HG03378 (cell line): Measurements from ENCODE around the gene KHDRBS1.
"Not testable (repeated sequence)": the region's sequence is repeated elsewhere in the genome, so short reads cannot be mapped to it uniquely, and the experiment has no call there.

Experiments
- ATAC-seq: cut with Tn5 transposase; IDR thresholded peaks from one replicate; pipeline ENCODE4 v1.9.1; 2021; ENCODE audit warnings: mild to moderate bottlenecking, moderate library complexity; ENCODE audit not compliant: unreplicated experiment

KHDRBS1 gene

GRCh38 chr1:32012709-32013385, 821 bp upstream of the KHDRBS1 start:
- no peak for ATAC-seq

- peak; percentile 17 for ATAC-seq
Measured at GRCh38 chr1:32014199-32014947, 705 bp downstream of the KHDRBS1 start.

GRCh38 chr1:32014948-32015273, 1.2 kb downstream of the KHDRBS1 start:
- ATAC-seq: no peak

DNA sequence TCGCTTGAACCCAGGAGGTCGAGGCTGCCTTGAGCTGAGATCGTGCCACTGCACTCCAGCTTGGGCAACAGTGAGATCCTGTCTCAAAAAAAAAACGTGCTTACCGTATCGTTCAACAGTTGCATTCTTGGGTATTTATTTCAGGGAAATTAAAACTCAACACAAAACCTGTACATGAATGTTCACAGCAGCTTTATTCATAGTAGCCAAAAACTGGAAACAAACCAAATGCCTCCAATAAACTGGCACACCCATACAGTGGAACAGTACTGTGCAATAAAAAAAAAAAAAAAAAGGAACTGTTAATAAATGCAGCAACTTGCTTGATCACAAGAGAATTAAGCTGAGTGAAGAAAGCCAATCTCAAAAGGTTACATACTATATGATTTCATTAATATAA, 6.7 kb downstream of the KHDRBS1 start:
- no peak for ATAC-seq

GRCh38 chr1:32021574-32022018, 7.9 kb downstream of the KHDRBS1 start:
- not testable (repeated sequence) for ATAC-seq

GRCh38 chr1:32023351-32023750, 9.7 kb downstream of the KHDRBS1 start:
- ATAC-seq: no peak

DNA sequence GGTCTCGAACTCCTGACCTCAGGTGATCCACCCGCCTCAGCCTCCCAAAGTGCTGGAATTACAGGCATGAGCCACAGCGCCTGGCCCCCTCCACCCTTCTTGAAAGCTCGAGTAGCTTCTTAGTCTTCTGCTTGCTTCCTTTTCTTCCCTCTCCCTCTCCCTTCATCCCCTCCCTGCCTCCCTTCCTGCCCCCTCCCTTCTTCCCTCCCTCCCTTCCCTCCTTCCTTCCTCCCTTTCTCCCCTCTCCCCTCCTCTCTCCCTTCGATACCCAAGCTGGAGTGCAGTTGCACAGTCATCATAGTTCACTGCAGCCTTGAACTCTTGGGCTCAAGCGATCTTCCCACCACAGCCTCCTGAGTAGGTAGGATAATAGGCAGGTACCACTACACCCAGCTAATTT, 11.8 kb downstream of the KHDRBS1 start:
- ATAC-seq: no peak

DNA sequence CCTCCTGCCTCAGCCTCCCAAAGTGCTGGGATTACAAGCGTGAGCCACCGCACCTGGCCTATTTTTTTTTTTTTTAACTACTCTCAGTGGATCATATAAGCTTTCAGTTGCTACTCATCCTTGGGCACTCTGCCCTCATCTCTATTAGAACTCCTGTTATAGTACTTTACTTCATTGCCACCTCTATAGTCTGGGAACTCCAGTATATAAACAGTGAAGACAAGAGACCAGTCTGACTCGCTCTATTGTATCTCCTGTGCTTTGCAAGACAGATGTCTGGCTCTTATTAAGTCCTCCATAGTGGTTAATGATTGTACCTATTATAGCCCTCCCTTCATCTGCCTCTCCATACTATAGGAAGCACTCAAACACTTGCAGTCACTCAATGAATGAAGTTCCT, 15.1 kb downstream of the KHDRBS1 start:
- ATAC-seq: no peak

- ATAC-seq: no peak
Measured at GRCh38 chr1:32031578-32032274, 18.1 kb downstream of the KHDRBS1 start.

DNA sequence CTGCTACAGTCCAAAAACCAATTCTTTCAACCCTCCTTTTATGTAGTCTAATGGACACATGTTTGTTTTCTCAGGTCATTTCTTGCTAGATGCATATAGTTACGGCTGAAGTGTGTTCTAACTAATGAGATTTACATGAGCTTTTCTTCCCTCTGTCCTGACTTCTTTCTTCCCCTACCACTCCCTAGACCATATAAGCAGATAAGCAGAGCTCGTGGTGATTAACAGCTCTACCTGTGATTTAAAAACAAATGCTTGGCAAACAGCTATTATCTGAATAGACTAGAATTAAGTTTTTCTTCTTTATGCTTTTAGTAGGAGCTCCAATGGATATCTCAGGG, 18.6 kb downstream of the KHDRBS1 start:
- no peak for ATAC-seq

GRCh38 chr1:32035119-32035518, 21.5 kb downstream of the KHDRBS1 start:
- no peak for ATAC-seq

DNA sequence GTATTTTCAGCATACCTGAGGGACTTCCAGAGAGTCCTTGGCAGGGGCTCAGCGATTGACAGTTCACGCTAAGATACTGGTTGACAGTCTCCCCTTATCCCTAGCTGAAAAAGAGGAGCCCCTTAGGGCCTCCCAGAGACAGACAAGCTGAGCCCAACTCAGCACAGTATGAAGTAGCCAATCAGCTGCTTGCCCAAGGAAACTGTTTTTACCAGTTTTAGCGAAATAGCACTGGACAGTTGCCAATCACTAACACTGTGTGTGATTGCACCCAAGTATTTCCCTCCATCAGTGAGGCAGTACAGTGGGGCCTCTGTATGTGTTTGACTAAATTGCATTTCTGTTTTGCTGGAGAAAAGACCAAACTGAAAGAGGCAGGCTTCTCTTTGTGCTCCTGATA, 27.0 kb downstream of the KHDRBS1 start:
- no peak for ATAC-seq

GRCh38 chr1:32042330-32042729, 28.7 kb downstream of the KHDRBS1 start:
- ATAC-seq: no peak

DNA sequence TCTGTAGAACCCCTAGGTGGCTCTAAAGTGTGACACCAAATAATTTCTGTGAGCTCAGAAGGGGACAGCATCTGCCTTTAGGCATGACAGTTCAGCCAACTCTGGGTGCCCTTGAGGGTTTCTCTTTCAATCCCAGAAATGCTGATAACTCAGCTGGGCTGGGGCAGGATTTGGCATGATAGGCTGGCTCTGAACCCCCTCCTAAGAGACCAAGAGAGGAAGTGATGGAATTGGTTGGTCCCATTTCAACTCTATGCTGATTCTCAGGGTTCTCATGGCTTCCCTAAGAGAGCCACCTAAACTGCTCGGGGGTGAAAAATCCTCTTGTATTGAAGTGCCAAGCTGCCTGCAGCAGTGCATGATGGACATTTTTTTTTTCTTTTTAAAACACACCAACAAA, 30.6 kb downstream of the KHDRBS1 start:
- ATAC-seq: no peak

GRCh38 chr1:32045772-32046171, 32.1 kb downstream of the KHDRBS1 start:
- ATAC-seq: no peak

GRCh38 chr1:32047701-32048100, 34.0 kb downstream of the KHDRBS1 start:
- no peak for ATAC-seq

DNA sequence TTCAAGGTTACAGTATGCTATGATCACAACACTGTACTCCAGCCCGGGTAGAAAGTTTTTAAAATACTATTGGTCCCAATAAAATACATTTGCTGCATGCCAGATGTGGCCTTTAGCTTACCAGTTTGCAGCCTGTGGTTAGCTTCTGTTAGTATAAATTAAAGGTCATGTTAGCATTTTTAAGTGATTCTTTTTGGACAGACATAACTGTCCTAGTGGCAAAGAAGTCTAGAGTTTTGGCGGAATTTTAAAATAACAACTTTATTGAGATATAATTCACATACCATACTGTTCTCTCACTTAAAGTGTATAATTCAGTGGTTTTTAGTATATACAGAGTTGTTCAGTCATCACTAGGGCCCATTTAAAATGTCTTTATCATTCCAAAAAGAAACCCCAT, 34.8 kb downstream of the KHDRBS1 start:
- no peak for ATAC-seq

GRCh38 chr1:32051706-32052105, 38.0 kb downstream of the KHDRBS1 start:
- ATAC-seq: no peak

GRCh38 chr1:32052887-32053286, 39.2 kb downstream of the KHDRBS1 start:
- ATAC-seq: no peak

GRCh38 chr1:32055416-32055815, 41.7 kb downstream of the KHDRBS1 start:
- ATAC-seq: no peak

GRCh38 chr1:32056598-32056997, 42.9 kb downstream of the KHDRBS1 start:
- no peak for ATAC-seq

- ATAC-seq: no peak
Measured at GRCh38 chr1:32060914-32061313, 47.2 kb downstream of the KHDRBS1 start.
